Right atrium auricular region (tissue), 2 donors: ENCODE measurements around the gene KIAA0753. TPM values are rescaled to one million over a fixed set of nuclear protein-coding genes. Genes with fewer than 3 reads are reported as not detected.

ENCODE experiments used
- DNase-seq: peaks from one replicate; pipeline ENCODE4 v3.0.0-alpha.2; 2019; ENCODE audit warnings: low spot score
- H3K27ac ChIP-seq, 2 donors: fragments of 200-600 bp; sonication (generic); 1 replicate in 1 of 2; 2 replicates in 1 of 2; pipeline ENCODE4 v1.5.1; 2016 to 2019
- H3K27me3 ChIP-seq, 2 donors: fragments of 200-600 bp; sonication (generic); one replicate each; pipeline versions ENCODE4 v1.5.1 to v1.6.0; 2017 to 2019
- H3K36me3 ChIP-seq: fragments of 200-600 bp; sonication (generic); one replicate; pipeline ENCODE4 v1.5.1; 2016
- H3K4me1 ChIP-seq, 2 donors: fragments of 200-600 bp; sonication (generic); one replicate each; pipeline versions ENCODE4 v1.5.1 to v1.6.0; 2017 to 2019
- H3K4me3 ChIP-seq, 2 donors: fragments of 200-600 bp; sonication (generic); 1 replicate in 1 of 2; 2 replicates in 1 of 2; pipeline ENCODE4 v1.5.1; 2017 to 2019; ENCODE audit warnings: mild to moderate bottlenecking in 1 of 2, moderate library complexity in 1 of 2
- H3K9me3 ChIP-seq, 2 donors: fragments of 200-600 bp; sonication (generic); one replicate each; pipeline ENCODE4 v1.5.1; 2019
- total RNA-seq, 2 donors: library from RNA; depleted of rRNA; stranded (reverse); fragments of >200 nt; gene quantifications; one replicate each; pipeline ENCODE4 v1.1.0, GENCODE V29; 2016
- TF ChIP-seq, protein P1 (sequence below), 2 donors: fragments of 200-600 bp; sonication (generic); IDR thresholded peaks; one replicate each; pipeline ENCODE4 v1.5.1; 2019; ENCODE audit warnings: antibody characterized with exemption in 2 of 2

Gene KIAA0753
- total RNA-seq, 2 donors from 2014 or later = 5.3 to 8.4 TPM

DNA sequence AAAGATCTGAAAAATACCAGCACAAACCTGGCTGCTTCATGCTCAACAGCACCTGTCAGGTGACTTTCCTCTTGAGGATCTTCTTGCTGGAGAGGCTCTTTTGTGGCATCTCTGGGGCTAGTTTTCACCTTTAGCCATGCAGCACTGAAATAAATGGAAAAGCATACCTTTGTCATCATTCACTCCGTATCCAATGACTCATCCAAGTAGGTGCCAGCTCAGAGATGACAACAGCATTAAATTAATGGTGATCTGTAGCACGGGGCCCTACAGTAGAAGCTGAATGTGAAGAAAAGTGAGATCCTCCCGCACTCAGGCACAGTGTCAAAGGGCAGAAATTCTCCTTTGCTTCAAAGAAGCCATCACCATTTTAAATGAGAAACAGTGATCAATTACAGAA, 32.2 kb downstream of the KIAA0753 start:
- H3K27ac ChIP-seq = no peak overlapping the region
- no peaks in the 10 kb centered on the region for H3K27me3 ChIP-seq
- TF ChIP-seq, protein P1, sequence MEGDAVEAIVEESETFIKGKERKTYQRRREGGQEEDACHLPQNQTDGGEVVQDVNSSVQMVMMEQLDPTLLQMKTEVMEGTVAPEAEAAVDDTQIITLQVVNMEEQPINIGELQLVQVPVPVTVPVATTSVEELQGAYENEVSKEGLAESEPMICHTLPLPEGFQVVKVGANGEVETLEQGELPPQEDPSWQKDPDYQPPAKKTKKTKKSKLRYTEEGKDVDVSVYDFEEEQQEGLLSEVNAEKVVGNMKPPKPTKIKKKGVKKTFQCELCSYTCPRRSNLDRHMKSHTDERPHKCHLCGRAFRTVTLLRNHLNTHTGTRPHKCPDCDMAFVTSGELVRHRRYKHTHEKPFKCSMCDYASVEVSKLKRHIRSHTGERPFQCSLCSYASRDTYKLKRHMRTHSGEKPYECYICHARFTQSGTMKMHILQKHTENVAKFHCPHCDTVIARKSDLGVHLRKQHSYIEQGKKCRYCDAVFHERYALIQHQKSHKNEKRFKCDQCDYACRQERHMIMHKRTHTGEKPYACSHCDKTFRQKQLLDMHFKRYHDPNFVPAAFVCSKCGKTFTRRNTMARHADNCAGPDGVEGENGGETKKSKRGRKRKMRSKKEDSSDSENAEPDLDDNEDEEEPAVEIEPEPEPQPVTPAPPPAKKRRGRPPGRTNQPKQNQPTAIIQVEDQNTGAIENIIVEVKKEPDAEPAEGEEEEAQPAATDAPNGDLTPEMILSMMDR (IDR thresholded peaks at IDR 0.05) = no peak
- peaks cover 40% of the 10 kb centered on the region for H3K36me3 ChIP-seq
- H3K9me3 ChIP-seq = no peaks in the 10 kb centered on the region
- no peak overlapping the region for H3K4me3 ChIP-seq
- H3K4me1 ChIP-seq = no peaks in the 10 kb centered on the region
- DNase-seq = no peak

DNA sequence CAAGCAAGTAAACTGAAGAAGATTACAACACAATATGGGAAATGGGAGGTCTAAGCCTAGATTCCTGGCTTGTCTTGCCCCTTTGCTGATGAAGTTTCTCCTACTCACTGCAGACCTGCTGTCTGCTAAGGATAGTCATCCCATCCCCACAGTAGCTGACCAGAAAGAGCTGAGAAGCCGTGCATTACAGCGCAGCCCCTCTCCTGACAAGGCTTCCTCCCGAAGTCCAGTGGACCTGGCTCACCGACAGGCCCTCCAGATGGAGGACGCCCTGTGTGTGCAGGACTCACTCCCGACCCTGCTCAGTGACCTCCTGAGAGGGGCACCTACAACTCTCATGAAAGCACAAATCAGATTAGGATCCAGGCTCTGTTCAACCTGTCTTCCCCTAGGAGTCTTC, 35.4 kb downstream of the KIAA0753 start:
- TF ChIP-seq, protein P1 (IDR thresholded peaks at IDR 0.05) = no peak
- Histone ChIP-seq H3K27ac (no peak overlapping the region), H3K36me3 (peaks cover 53% of the 10 kb centered on the region), H3K9me3 (no peaks in the 10 kb centered on the region), H3K4me3 (no peak overlapping the region), H3K27me3 (no peaks in the 10 kb centered on the region), H3K4me1 (no peaks in the 10 kb centered on the region)
- no peak for DNase-seq

DNA sequence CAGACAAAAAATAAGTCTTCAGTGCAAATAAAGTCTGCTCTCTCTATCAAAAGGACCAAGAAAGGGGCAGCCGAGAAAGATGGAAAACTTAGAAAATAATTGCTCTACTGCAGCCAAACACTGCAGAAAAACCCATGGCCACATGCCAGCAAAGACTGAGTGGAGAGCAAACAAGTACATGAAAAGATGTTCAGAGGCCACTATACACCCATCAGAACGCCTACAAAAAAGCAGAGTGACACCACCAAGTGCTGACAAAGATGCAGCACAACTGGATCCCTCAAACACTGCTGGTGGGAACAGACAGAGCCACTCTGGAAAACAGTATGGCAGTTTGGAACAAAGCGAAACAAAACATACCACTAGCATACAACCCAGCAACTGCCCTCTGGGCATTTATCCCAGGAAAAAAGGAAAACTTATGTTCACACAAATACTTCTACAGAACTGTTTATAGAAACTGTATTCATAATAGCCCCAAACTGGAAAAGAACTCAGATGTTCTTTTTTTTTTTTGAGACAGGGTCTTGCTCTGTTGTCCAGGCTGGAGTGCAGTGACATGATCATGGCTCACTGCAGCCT, 36.7 kb downstream of the KIAA0753 start:
- H3K4me3 ChIP-seq = no peak overlapping the region
- H3K27ac ChIP-seq = no peak overlapping the region
- H3K36me3 ChIP-seq = peaks cover 53% of the 10 kb centered on the region
- TF ChIP-seq, protein P1 (IDR thresholded peaks at IDR 0.05) = no peak
- no peaks in the 10 kb centered on the region for H3K9me3 ChIP-seq
- no peaks in the 10 kb centered on the region for H3K4me1 ChIP-seq
- no peaks in the 10 kb centered on the region for H3K27me3 ChIP-seq
- DNase-seq = no peak

DNA sequence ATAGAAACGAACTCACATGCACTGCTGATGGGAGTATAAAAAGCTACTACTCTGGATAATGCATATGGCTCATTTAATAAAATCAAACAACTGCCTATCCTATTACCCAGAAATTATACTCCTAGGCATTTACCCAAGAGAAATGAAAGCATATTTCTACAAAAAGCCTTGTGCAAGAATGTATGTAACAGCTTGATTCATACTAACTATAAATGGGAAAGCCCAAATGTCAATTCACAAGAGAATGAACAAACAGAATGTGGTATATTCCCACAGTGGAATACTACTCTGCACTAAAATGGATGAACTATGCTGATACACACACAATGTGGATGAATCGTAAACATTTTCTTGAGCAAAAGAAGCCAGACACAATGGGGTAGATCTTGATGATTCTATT, 38.4 kb downstream of the KIAA0753 start:
- Histone ChIP-seq H3K4me1 (peaks cover 0 to 5% of the 10 kb centered on the region in 2 donors), H3K36me3 (peaks cover 46% of the 10 kb centered on the region), H3K9me3 (no peaks in the 10 kb centered on the region), H3K27me3 (no peaks in the 10 kb centered on the region), H3K4me3 (no peak overlapping the region), H3K27ac (no peak overlapping the region)
- TF ChIP-seq, protein P1 (IDR thresholded peaks at IDR 0.05) = no peak
- DNase-seq = no peak

DNA sequence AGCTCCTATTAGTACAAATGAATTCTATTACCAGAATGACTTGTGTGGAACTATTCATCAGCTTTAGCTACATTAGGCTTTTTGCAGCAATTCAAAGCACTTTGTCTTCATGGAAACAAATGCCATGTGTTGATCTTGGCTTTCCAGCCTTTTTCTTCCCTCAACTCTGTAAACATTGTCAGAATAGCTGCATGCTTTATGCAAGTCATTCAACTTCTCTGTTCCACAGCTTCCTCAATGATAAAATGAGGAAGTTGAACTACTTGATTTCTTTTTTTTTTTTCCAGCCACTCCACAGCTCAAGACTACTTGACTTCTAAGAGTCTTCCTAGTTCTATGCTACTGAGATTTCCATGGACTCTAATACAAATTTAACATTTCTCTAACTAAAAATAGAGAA, 41.1 kb downstream of the KIAA0753 start:
- no peak for DNase-seq
- H3K27ac ChIP-seq = no peak overlapping the region
- peaks cover 53% of the 10 kb centered on the region for H3K36me3 ChIP-seq

More for the DNA sequence above, 41.1 kb downstream of the KIAA0753 start:
- Histone ChIP-seq H3K27me3 (no peaks in the 10 kb centered on the region), H3K4me1 (peaks cover 0 to 5% of the 10 kb centered on the region in 2 donors), H3K4me3 (no peak overlapping the region), H3K9me3 (no peaks in the 10 kb centered on the region)
- TF ChIP-seq, protein P1 (IDR thresholded peaks at IDR 0.05) = no peak
